Astrocyte of the cerebellum (primary cell): Measurements from ENCODE around the gene NAMPT.

Source experiments
- DNase-seq: peaks from one replicate; pipeline ENCODE4 v3.0.0-alpha.2; 2011; ENCODE audit warnings: low read depth
- H3K4me3 ChIP-seq: 2 replicates; pipeline ENCODE4 v1.5.1; 2011; ENCODE audit warnings: mild to moderate bottlenecking, low read depth, low read length, moderate library complexity
- in situ Hi-C: cut with HindIII; loops from 2 replicates; pipeline ENCODE4 v1.10.0; 2017; ENCODE audit warnings: low sequenced_read_pairs
- TF ChIP-seq, protein P1 (sequence below): IDR thresholded peaks from 2 replicates; pipeline ENCODE4 v1.5.1; 2012; ENCODE audit warnings: low read length, low read depth, moderate library complexity, mild to moderate bottlenecking; ENCODE audit errors: missing control alignments

NAMPT gene

DNA sequence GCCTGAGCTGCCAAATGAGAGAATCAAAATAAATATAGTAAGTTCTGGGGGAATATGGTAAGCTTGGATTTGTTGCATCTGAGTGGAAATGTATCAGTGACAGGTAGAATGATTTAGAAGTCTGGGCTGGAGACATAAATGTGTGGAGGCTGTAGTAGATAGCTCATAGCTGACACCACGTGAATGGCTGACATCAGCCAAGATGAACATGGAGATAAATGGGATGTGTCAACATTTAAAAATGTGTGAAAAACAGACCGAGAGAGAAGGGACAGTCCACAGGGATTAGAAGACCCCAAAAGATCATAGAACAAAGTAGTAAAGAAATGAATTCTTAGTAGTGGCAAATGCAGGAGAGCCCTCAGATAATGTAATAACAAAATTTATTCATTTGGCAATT lies 40.9 kb downstream of the NAMPT start:
- in situ Hi-C loops: no loop called here

GRCh38 chr7:106239406-106239805 lies 45.4 kb downstream of the NAMPT start:
- H3K4me3 ChIP-seq: no peak overlapping the region
- TF ChIP-seq, protein P1, sequence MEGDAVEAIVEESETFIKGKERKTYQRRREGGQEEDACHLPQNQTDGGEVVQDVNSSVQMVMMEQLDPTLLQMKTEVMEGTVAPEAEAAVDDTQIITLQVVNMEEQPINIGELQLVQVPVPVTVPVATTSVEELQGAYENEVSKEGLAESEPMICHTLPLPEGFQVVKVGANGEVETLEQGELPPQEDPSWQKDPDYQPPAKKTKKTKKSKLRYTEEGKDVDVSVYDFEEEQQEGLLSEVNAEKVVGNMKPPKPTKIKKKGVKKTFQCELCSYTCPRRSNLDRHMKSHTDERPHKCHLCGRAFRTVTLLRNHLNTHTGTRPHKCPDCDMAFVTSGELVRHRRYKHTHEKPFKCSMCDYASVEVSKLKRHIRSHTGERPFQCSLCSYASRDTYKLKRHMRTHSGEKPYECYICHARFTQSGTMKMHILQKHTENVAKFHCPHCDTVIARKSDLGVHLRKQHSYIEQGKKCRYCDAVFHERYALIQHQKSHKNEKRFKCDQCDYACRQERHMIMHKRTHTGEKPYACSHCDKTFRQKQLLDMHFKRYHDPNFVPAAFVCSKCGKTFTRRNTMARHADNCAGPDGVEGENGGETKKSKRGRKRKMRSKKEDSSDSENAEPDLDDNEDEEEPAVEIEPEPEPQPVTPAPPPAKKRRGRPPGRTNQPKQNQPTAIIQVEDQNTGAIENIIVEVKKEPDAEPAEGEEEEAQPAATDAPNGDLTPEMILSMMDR: no peak
- DNase-seq: no peak
- in situ Hi-C loops: no loop called here

More for the DNA sequence above, 40.9 kb downstream of the NAMPT start:
- H3K4me3 ChIP-seq: no peak overlapping the region
- TF ChIP-seq, protein P1: no peak
- no peak for DNase-seq

DNA sequence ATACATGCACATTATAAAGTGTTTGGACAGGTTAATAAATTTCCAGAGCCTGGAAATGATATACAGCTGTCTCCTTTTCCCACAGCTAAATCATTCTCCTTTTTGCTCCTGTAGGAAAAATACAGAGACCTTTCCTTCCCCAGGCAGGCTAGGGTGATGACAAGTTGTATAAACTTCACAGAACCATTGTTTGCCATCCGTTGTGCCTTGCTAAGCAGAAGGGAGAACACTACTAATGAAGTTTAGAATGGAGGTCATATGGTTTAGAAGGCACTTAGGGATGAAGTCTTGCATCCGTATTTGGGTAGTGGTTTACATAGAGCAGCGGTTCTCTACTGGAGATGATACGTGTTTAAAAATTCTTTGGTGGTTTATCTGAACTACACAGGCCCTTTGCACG lies 46.0 kb downstream of the NAMPT start:
- DNase-seq: no peak
- in situ Hi-C loops: no loop called here
- no peak overlapping the region for H3K4me3 ChIP-seq
- TF ChIP-seq, protein P1: no peak

GRCh38 chr7:106236065-106236464 lies 48.7 kb downstream of the NAMPT start:
- DNase-seq: no peak
- in situ Hi-C loops: no loop called here
- TF ChIP-seq, protein P1: no peak

GRCh38 chr7:106234425-106234824 lies 50.4 kb downstream of the NAMPT start:
- no peak for DNase-seq
- H3K4me3 ChIP-seq: no peak overlapping the region
- TF ChIP-seq, protein P1: no peak
- in situ Hi-C loops: no loop called here

More at GRCh38 chr7:106236065-106236464, 48.7 kb downstream of the NAMPT start:
- H3K4me3 ChIP-seq: no peak overlapping the region

DNA sequence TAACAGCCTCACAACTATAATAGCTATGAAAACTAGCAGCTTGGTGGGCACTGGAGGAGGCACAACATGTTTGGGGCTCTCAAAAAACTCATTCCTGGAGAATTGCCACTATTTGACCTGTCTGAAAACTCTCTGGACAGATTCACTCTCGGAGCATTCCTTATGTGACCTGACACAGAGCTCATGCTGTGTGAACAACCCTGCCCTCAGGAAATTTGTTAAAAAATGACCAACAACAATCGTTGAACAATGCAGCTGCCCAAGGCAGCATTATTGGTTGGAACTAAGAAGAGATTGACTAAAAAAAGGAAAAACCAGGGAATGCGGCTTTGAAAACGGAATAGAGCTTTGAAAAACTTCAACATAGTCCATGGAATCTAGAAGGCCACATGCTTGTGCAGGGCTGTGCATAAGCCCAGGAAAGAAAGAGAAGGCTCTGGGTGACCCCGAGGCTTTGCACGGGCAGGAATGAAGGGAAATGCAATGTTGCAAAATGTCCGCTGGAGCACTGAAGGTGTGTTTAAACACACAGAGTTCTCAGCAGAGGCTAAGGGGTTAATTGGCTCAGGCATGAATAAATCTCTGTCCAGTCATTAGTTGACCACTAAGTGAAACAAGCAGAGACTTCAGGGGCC lies 52.8 kb downstream of the NAMPT start:
- no peak for DNase-seq
- in situ Hi-C loops: no loop called here
- no peak overlapping the region for H3K4me3 ChIP-seq
- TF ChIP-seq, protein P1: no peak
